Peyer's patch (tissue), 4 donors: Measurements from ENCODE around the gene SNX33. TPM values are rescaled to one million over a fixed set of nuclear protein-coding genes. Genes with fewer than 3 reads are reported as not detected.

Source experiments
- DNase-seq, 3 donors: peaks; one replicate each; pipeline ENCODE4 v3.0.0-alpha.2; 2017 to 2019
- H3K27ac ChIP-seq, 4 donors: fragments of 200-600 bp; sonication (generic); one replicate each; pipeline ENCODE4 v1.5.1; 2016 to 2019
- H3K27me3 ChIP-seq, 2 donors: fragments of 200-600 bp; sonication (generic); one replicate each; pipeline ENCODE4 v1.5.1; 2019
- H3K36me3 ChIP-seq, 3 donors: fragments of 200-600 bp; sonication (generic); one replicate each; pipeline ENCODE4 v1.5.1; 2016 to 2019
- H3K4me1 ChIP-seq, 4 donors: fragments of 200-600 bp; sonication (generic); one replicate each; pipeline ENCODE4 v1.5.1; 2016 to 2019
- H3K4me3 ChIP-seq, 4 donors: fragments of 200-600 bp; sonication (generic); 1 replicate in 3 of 4; 2 replicates in 1 of 4; pipeline ENCODE4 v1.5.1; 2016 to 2019; ENCODE audit warnings: mild to moderate bottlenecking in 1 of 4
- H3K9me3 ChIP-seq, 4 donors: fragments of 200-600 bp; sonication (generic); one replicate each; pipeline ENCODE4 v1.5.1; 2016 to 2019; ENCODE audit warnings: mild to moderate bottlenecking in 1 of 4
- POLR2A ChIP-seq, 2 donors: fragments of 450-650 bp; IDR thresholded peaks; one replicate each; pipeline ENCODE4 v1.5.1; 2017; ENCODE audit warnings: antibody characterized with exemption in 2 of 2, mild to moderate bottlenecking in 2 of 2, moderate library complexity in 2 of 2
- total RNA-seq, 4 donors: library from RNA; depleted of rRNA; stranded (reverse); fragments of >200 nt; gene quantifications; one replicate each; pipeline ENCODE4 v1.1.0, GENCODE V29; 2016
- TF ChIP-seq, protein P1 (sequence below), 6 experiments: fragments of 450-650 bp in 4 of 6; fragments of 200-600 bp in 2 of 6; sonication (generic) in 1 of 6; IDR thresholded peaks; one replicate each; pipeline ENCODE4 v1.5.1; 2017 to 2019; ENCODE audit warnings: antibody characterized with exemption in 6 of 6, mild to moderate bottlenecking in 3 of 6, moderate library complexity in 1 of 6

Gene SNX33
- total RNA-seq, 4 donors from 2014 or later: 35.5 to 53.7 (median 49.5) TPM

DNA sequence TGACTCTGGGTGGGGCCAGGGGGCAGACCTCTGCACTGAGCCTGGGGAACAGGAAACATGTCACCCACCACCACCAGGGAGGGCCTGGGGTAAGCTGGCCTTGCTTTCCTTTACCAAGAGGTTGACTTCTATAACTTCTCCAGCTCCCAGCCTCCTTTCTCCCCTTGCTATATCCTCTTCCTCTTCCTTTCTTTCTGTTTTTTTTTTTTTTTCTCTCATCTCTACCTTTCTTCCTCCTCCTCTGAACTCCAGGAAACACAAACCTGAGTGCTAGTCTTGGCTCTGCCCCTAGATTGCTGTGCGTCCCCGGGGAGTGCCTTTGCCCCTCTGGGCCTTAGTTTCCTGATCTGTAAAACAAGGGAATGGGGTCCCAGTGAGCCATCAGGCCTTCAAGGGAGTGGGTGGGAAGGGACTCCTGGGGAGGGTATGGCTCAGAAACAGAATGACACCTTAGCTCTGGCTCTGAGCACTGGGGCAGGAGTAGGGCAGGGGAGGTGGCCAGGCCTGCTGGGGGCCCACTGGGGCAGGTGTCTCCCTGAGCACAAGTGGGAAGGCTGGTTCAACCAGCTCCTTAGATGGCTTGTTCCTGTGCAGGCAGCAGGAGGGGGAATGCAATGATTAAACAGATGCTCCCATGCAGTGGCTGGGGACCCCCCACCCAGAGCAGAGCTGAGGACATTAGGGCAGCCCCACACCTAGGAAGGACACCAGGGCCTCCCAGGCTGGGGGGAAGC, 4.3 kb downstream of the SNX33 start:
- H3K9me3 ChIP-seq: no peaks in the 10 kb centered on the region
- peak overlapping the region in 3 of 4 donors; percentile 1 to 45 (median 5) for H3K27ac ChIP-seq

DNA sequence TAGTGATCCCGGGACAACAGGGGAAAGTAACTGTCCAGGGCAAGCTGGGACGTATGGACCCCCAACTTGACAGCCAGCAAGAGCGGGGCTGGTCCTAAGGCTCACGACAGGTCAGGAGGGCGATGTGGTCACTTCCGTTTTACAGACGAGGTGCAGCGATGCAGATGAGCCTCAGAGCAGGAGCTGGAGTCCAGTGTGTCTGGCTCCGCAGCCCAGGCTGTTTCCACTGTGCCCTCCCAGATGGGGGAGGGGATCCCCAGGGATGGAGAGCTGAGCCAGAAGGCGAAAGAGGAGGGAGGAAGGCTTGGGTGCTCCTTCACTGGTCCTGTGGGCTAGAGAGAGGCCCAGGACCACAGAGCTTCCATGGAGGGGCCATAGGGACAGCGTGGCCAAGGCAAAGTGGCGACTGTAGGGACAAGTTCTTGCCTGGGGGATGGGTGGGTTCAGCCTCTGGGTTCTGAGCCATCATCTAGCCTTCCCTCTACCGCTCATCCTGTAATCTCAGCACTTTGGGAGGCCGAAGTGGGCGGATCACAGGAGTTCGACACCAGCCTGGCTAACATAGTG, 5.7 kb downstream of the SNX33 start:
- peaks cover 0 to 24% (median 0%) of the 10 kb centered on the region in 3 donors for H3K36me3 ChIP-seq
- H3K4me1 ChIP-seq: peaks cover 0 to 72% (median 2%) of the 10 kb centered on the region in 4 donors
- TF ChIP-seq, protein P1, sequence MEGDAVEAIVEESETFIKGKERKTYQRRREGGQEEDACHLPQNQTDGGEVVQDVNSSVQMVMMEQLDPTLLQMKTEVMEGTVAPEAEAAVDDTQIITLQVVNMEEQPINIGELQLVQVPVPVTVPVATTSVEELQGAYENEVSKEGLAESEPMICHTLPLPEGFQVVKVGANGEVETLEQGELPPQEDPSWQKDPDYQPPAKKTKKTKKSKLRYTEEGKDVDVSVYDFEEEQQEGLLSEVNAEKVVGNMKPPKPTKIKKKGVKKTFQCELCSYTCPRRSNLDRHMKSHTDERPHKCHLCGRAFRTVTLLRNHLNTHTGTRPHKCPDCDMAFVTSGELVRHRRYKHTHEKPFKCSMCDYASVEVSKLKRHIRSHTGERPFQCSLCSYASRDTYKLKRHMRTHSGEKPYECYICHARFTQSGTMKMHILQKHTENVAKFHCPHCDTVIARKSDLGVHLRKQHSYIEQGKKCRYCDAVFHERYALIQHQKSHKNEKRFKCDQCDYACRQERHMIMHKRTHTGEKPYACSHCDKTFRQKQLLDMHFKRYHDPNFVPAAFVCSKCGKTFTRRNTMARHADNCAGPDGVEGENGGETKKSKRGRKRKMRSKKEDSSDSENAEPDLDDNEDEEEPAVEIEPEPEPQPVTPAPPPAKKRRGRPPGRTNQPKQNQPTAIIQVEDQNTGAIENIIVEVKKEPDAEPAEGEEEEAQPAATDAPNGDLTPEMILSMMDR (IDR thresholded peaks at IDR 0.05): no peak
- TF ChIP-seq POLR2A (IDR thresholded peaks at IDR 0.05): no peak
- DNase-seq: no peak
- H3K27ac ChIP-seq: peak overlapping the region in 1 of 4 donors; percentile 25
- no peak overlapping the region for H3K4me3 ChIP-seq
- H3K9me3 ChIP-seq: no peaks in the 10 kb centered on the region
- no peaks in the 10 kb centered on the region for H3K27me3 ChIP-seq

More for the DNA sequence above, 4.3 kb downstream of the SNX33 start:
- Histone ChIP-seq H3K4me1 (peaks cover 0 to 74% (median 2%) of the 10 kb centered on the region in 4 donors), H3K36me3 (peaks cover 0 to 9% (median 0%) of the 10 kb centered on the region in 3 donors), H3K4me3 (peak overlapping the region in 3 of 4 donors; percentile 6 to 82 (median 40)), H3K27me3 (no peaks in the 10 kb centered on the region)
- no peak for TF ChIP-seq POLR2A (IDR thresholded peaks at IDR 0.05)
- TF ChIP-seq, protein P1 (IDR thresholded peaks at IDR 0.05): no peak
- peak in 1 of 3 donors; percentile 43 for DNase-seq

DNA sequence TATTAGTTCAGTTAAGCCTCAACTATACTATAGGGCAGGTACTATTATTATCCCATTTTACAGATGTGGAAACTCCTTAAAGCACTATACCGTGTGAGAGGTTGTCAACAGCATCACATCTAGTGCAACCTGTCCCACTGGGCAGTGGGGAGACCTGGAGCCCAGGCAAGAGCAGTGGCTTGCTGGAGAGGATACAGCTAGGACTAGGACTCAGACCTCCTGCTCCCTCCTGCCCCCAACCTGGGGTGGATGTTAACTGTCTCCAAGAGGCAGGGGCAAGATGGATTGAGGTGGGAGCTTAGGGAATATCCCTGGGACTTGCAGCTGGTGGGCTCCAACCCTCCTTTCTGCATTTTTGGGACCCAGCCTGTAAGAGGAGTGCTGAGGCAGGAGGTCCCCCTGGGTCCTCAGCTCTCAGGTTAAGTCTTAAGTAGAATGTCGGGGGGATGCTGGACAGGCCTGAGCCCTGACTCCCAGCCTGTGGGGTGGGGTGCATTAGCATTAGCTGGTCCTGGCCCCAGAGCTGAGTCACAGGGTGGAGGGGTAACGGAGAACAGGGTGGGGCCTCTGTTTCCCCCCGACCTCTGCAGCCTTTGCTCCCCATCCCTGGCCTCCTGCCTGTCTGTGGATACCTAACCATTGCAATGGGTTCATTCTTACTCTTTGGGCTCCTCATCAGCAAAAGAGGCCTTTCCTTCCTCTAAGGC, 6.6 kb downstream of the SNX33 start:
- no peak for DNase-seq
- no peak for TF ChIP-seq POLR2A (IDR thresholded peaks at IDR 0.05)
- TF ChIP-seq, protein P1 (IDR thresholded peaks at IDR 0.05): no peak
- Histone ChIP-seq H3K27me3 (no peaks in the 10 kb centered on the region), H3K4me3 (no peak overlapping the region), H3K36me3 (peaks cover 0 to 31% (median 0%) of the 10 kb centered on the region in 3 donors), H3K9me3 (no peaks in the 10 kb centered on the region), H3K4me1 (peaks cover 0 to 72% (median 2%) of the 10 kb centered on the region in 4 donors), H3K27ac (peak overlapping the region in 1 of 4 donors; percentile 2)

DNA sequence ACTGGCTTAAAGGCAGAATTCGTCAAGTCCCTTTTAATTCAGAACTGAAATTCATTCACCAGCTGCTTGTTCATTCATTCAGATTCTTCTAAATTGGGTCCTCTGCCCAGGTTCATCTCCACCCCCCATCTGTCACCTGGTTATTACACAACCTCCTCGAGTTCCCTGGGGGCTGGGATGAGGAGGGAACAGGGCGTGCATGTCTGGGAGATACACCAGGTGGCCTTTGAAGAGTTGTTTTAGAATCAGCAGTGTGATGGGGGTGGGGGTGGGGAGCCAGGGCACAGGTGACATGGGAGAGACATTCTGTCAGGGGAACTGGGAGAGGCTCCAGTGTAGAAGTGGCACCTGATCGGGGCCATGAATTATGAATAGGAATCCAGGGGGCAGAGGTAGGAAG, 8.2 kb downstream of the SNX33 start:
- Histone ChIP-seq H3K4me1 (peaks cover 0 to 72% (median 3%) of the 10 kb centered on the region in 4 donors), H3K9me3 (no peaks in the 10 kb centered on the region), H3K27ac (no peak overlapping the region), H3K36me3 (peaks cover 0 to 31% (median 0%) of the 10 kb centered on the region in 3 donors), H3K4me3 (no peak overlapping the region), H3K27me3 (no peaks in the 10 kb centered on the region)
- TF ChIP-seq, protein P1 (IDR thresholded peaks at IDR 0.05): no peak
- TF ChIP-seq POLR2A (IDR thresholded peaks at IDR 0.05): no peak
- DNase-seq: no peak

DNA sequence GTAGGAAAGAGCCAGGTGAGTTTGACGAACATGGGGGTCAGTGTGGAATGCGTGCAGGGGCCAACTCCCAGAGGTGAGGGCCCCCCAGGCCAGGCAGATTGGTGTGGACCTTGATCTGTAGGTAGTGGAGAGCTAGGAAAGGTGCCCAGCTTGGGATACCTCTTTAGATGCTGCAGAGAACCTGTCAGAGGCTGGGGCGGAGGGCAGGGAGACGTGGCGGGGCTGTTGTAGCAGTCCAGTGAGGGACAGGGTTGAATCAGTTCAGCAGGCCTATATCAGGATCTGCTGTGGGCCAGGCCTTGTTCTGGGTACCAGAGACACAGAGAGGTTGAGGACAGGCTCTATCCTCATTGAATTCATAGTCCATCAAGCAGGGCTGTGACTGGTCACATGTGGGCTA, 8.6 kb downstream of the SNX33 start:
- H3K4me3 ChIP-seq: no peak overlapping the region
- peaks cover 0 to 68% (median 3%) of the 10 kb centered on the region in 4 donors for H3K4me1 ChIP-seq
- no peak for DNase-seq
- peaks cover 0 to 31% (median 0%) of the 10 kb centered on the region in 3 donors for H3K36me3 ChIP-seq
- TF ChIP-seq POLR2A (IDR thresholded peaks at IDR 0.05): no peak
- TF ChIP-seq, protein P1 (IDR thresholded peaks at IDR 0.05): no peak
- H3K27ac ChIP-seq: no peak overlapping the region
- no peaks in the 10 kb centered on the region for H3K9me3 ChIP-seq
- no peaks in the 10 kb centered on the region for H3K27me3 ChIP-seq
